Stimulated activated CD8-positive, alpha-beta memory T cell treated with anti-CD3 and anti-CD28 coated beads, Interleukin-4, amount 100 ng/mL, for 24 hours (primary cell): ENCODE results near the gene DAB2IP.

Experiments
- DNase-seq: peaks from one replicate; pipeline ENCODE4 v3.0.0-alpha.2; 2020; ENCODE audit warnings: low read depth

DAB2IP gene

DNA sequence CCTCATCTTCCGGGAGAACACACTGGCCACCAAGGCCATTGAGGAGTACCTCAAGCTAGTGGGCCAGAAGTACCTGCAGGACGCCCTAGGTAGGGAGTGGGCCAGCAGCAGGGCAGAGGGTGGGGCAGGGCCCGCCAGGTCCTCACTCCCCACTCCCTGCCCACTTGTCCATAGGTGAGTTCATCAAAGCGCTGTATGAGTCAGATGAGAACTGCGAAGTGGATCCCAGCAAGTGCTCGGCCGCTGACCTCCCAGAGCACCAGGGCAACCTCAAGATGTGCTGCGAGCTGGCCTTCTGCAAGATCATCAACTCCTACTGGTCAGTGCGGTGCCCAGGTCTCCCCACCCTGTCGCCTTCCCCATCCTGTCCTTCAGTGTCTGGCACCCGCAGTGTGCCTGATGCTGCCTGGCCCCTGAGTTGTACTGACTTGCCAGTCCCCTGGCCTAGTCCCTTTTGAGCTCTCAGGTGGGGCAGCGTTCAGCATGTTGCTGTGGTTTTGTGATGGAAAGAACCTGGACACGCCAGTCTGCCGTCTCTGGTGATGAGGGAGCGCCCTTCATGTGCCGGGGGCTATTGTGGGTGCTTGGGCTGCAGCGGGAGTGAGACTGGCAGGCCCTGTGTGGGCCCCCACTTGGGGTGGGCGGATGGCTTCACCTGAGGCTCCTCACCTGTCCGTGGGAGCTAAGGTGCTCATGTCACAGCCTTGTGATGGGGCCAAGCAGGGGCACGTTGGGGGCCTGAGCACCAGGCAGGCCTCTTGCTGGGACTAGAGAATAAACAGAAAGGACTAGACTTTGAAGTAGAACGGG is 112.3 kb downstream of the DAB2IP start:
- no peak for DNase-seq

DNA sequence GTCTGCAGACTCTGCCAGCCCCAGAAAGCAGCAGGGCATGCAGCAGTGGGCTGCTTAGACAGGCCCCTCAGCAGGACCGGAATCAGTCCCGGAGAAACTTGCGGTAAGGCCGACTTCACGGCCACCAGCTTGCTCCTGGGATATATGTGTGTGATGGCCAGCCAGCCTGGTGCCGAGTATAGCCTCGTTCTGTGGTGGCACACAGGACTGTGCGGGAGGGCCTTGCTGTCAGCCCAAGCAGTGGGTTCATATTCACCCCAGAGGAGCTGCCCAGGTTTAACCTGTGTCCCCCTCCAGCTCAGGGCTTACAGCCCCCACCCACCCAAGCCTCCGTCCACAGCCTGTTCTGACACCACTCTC is 112.9 kb downstream of the DAB2IP start:
- DNase-seq: no peak

DNA sequence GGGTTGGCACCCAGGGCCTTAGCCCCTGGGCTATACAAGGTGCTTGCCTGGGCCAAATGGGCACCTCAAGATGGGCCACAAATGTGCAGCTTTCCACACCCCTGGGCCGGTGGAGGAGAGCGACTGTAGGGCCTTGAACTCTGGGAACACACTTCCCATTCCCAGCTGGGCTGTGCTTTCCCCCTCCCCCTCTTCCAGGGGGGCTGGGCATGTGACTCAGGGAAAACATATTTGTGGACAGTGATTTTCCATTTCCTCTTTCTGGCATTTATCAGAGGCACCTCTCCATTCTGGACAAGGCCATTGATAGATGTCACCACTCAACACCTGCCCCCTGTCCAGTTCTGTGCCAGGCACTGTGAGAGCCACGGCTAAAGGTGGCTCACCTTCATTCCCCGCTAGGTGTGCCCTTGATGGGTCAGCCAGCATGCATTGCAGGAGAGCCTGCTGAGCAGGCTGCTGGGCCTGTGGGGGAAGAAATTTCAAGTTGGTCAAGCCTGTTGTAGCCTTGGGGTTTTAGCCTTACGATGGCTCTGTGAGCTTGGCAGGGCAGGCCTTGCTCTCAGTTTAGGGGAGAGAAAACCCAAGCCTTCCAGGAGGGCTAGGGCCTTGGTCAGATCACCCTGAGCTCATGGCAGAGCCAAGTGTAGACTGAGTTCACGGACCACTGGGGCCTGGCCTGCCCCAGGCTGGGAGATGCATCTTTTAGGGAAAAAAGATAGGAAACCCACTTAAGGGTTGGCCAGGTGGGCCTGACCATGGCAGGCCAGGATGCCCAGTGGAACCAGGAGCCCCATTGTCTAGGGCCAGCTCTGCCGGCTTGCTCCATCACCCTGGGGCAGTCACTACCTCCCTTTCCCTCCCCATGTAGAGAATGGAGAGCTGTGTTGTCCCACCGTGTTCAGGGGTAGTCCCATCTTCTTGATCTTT is 113.9 kb downstream of the DAB2IP start:
- no peak for DNase-seq

DNA sequence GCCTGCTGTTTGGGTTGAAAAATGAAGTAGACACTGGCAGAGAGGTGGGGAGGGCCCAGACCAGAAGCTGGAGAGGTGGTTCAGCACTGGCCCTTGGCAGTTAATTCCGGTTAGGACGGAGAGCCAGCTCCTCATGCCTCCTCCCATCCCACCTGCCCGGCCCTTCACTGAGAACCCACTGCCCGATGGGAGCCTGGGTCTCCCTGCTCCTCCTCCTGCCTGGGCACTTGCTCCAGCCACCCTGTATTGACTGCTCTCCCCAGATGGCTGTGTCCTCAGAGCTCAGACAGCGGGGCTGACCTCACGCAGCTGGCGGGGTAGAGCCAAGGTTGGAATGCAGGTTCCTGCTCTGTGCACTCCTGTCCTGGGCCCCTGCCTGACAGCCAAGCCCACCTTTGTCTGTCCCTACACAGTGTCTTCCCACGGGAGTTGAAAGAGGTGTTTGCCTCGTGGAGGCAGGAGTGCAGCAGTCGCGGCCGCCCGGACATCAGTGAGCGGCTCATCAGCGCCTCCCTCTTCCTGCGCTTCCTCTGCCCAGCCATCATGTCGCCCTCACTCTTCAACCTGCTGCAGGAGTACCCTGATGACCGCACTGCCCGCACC is 114.7 kb downstream of the DAB2IP start:
- no peak for DNase-seq

DNA sequence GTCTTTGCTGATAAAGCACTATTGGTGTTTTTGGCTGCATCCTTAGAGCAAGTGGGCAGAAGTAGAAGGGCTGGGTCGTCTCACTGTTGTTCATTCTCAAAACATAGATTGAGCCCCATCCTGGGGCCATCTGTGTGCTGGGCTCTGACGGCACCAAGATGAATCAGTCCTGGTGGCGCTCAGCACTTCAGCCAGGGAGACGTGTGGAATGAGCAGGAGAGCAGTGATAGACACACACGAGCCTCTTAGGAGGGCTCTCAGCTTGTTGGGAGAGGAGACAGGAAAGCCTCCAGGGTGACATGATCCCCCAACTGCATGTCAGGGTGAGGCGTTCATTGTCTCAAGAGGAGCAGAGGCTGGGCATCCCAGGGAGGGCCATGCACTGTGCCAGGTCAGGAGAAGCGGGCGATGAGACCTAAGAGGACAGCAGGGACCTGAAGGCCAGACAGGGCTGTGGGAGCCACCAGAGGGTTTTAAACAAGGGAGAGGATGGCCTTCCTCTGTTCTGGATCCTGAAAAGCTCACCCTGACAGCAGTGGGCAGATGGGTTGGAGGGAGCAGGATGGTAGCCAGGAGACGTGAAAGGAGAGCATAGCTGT is 115.8 kb downstream of the DAB2IP start:
- DNase-seq: no peak

DNA sequence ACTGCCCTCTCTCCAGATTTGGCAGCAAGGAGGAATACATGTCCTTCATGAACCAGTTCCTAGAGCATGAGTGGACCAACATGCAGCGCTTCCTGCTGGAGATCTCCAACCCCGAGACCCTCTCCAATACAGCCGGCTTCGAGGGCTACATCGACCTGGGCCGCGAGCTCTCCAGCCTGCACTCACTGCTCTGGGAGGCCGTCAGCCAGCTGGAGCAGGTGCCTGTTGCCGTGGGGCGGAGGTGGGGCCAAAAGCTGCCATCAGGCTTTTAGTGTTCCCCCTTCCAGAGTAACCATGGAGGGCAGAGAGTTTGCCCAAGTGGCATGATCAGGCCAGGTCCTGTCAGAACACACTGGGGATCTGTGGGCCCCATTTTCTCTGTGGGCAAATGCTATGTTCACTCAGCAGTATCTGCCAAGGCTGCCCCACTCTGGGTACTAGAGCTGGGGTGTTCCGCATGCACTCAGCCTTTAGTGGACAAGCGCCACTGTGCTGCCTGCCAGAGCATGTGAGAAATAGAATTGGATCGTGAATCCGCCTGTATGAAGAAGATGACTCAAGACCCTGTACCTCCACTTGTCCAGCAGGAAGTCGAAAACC is 117.1 kb downstream of the DAB2IP start:
- no peak for DNase-seq

DNA sequence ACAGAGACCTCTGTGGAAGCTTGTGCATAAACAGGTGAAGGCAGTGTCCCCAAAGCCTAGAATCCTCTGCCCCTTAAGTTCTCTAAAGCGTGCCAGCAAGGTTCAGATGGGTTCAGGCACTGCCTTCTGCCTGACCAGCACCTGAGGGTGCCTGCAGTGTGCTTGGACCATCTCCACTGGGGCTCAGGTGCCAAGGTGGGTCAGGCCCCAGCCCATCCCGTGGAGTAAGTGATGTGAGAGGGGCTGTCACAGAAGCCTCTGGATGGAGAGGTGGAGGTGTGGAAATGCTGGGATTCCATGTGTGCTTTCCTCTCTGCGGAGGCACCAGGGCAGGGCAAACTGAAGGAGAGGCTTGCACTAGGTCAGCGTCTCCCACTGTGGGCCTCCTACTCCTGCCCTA is 118.5 kb downstream of the DAB2IP start:
- DNase-seq: no peak

DNA sequence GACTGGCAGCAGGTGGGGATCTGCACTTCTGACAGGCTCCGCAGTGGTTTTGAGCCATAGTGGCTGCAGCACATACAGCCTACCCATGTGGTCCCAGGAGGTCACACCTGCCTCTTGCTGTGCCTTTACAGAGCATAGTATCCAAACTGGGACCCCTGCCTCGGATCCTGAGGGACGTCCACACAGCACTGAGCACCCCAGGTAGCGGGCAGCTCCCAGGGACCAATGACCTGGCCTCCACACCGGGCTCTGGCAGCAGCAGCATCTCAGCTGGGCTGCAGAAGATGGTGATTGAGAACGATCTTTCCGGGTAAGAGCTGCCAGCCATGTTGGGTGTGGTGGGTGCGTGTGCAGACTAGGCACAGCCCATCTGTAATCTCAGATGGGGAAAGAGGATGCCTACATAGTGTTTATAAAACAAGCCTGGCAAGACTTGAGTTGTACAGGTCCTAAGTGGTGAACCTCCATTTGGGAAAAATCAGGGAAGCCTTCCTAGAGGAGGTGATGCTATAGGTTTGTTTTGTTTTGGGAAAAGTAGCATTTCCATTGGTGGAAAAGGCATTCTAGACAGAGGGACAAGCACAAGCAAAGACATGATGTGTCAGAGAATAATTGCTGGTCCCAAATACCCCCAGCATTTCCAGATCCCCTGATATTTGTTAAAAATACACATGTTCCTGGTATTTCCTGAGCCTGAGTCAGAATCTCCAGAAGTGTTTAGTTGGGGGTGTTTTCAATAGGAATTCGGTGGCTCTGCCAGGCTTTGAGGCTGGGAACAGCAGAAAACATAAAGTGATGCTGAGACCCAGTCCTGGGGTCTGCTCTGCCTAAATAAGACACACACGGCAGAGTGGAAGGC is 119.2 kb downstream of the DAB2IP start:
- no peak for DNase-seq

DNA sequence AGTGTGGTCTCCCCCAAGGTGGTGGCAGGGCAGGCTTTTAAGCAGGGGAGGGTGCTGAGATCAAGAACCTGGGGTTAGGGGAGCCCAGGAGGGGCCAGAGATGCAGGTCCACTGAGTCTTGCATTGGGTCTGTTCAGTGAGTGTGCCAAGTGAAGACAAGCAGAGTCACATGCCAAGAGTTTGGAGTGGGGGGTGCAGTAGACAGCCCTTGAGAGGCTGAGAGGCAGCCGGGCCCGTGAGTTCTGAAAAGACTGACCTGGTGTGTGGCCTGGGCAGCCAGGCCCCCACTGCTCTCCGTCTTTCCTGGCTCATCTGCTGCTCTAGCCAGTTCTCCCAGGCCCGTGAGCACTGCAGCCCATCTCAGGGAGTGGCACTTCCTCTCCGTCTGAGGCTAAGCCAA is 120.0 kb downstream of the DAB2IP start:
- DNase-seq: no peak

DNA sequence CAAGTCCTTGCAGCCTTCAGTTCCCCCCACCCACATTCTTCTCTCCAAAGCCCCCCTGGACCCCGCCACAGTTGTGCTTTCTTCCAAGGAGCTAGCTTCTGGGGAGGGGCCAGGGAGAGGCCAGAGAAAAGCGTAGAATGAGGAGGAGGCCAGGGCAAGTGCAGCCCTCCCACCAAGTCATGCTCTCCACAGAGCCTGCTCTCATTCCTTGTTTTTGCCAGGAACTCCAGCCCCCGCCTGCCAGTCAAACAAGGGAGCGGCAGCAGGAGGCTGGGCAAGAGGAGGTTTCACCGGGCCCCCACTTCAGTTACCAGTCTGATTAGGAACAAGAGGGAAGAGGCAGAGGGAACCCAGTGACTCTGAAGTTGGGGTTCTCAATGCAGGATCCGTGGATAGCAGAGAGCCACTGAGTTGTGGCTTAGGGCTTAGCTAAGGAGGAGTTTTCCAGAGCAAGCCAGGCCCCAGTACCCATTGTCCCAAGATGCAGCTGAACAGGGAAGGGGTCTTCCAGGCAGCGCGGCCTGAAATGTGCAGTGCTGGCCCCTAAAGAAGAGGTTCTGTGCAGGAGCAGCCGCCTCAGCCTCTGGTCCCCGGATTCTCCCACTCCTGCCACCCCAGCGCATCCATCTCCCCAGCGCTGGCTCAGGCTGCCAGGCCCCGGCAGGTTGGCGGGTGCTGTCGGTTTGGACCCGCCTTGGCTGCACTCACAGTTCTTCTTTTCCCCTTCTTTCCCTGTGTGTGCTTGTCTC is 120.6 kb downstream of the DAB2IP start:
- DNase-seq: no peak

DNA sequence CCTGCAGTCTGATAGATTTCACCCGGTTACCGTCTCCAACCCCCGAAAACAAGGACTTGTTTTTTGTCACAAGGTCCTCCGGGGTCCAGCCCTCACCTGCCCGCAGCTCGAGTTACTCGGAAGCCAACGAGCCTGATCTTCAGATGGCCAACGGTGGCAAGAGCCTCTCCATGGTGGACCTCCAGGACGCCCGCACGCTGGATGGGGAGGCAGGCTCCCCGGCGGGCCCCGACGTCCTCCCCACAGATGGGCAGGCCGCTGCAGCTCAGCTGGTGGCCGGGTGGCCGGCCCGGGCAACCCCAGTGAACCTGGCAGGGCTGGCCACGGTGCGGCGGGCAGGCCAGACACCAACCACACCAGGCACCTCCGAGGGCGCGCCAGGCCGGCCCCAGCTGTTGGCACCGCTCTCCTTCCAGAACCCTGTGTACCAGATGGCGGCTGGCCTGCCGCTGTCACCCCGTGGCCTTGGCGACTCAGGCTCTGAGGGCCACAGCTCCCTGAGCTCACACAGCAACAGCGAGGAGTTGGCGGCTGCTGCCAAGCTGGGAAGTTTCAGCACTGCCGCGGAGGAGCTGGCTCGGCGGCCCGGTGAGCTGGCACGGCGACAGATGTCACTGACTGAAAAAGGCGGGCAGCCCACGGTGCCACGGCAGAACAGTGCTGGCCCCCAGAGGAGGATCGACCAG is 121.3 kb downstream of the DAB2IP start:
- DNase-seq: no peak

DNA sequence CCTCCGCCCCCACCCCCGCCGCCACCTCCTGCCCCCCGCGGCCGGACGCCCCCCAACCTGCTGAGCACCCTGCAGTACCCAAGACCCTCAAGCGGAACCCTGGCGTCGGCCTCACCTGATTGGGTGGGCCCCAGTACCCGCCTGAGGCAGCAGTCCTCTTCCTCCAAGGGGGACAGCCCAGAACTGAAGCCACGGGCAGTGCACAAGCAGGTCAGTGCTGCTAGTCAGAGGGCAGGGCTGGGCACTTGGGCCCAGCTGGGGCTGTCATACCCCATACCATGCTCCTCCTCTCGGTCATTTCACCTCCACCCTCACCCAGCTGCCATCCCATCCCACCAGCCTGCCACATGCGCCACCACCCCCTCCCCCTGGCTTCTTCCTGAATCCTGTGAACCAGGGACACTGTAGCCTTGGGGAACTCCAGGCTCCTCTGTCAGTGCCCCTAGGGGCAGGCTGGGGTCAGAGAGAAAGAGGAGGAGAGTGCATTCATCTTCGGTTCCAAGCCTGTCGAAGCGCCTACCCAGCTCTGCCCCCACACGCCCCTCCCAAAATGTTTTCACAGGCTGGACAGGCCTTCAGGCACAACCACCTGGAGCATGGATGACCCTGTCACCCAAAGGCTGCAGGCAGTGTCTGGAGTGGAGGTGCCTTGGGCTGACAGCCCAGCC is 122.0 kb downstream of the DAB2IP start:
- no peak for DNase-seq

DNA sequence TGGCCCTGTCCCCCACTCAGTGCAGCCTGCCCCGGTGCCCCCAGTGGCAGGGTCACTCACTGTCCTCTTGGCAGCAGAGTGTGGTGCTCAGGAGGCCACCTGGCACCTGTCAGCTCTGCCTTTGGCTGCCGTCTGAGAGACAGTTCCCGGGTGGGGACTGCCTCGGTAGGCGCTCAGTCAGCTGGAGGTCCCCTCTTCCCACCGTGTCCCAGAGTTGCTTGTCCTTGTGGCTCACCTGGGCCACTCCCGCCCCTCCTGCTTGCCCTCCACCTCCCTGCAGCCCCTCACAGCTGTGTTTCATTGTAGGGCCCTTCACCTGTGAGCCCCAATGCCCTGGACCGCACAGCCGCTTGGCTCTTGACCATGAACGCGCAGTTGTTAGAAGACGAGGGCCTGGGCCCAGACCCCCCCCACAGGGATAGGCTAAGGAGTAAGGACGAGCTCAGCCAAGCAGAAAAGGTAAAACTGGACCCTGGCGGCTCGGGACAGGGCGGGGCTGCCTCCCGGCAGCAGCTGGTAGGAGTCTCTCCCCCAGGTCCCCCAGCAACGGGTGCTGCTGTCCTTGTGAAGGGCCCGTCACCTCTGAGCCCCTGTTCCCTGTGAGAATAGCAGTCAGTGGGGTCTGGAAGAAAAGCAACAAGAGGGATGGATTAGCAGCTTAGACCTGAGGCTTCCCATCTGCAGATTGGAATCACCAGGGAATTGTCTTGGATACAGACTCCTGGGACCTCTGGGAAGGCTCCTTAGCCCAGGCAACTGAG is 122.7 kb downstream of the DAB2IP start:
- no peak for DNase-seq

DNA sequence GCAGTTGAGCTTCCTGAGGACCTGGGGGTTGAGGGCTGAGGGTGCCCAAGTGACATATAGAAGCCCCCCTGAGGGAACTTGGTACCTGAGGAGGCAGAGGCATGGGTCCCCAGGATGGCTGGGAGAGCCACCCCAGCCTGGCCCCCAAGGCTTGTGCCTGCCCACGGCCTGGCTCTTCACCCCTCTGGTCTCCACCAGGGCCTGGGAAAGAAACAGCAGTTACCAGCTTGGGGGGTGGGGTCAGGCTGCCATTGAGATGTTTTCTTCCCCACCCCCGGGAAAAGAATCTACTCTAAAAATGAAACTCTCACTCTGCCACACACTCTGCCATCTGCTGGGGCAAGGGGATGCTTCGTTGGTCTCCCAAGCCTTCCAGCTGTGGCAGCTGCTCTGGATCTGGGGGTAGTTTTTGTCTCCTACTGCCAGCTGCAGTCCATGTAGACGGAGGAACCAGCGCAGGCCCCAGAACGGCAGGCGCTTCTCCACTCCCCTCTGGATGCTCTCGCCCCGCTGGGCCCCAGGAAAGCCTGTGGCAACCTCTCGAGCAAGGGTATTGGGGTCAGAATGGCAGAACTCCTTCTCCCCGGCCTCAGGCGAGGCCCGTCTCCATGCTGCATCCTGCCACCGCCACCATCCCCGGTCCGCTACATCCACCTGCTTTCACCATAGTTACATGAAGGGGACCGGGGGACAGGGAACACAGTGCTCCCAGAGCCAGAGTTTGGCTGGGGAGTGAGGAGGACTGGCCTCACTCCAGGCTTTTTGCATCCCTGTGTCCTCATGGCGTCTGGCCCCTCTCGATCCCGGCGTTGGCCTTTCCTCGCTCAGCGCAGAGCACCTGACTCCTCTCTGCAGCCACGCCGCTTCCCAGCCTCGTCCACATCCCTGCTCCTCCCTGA is 123.5 kb downstream of the DAB2IP start:
- DNase-seq: no peak

DNA sequence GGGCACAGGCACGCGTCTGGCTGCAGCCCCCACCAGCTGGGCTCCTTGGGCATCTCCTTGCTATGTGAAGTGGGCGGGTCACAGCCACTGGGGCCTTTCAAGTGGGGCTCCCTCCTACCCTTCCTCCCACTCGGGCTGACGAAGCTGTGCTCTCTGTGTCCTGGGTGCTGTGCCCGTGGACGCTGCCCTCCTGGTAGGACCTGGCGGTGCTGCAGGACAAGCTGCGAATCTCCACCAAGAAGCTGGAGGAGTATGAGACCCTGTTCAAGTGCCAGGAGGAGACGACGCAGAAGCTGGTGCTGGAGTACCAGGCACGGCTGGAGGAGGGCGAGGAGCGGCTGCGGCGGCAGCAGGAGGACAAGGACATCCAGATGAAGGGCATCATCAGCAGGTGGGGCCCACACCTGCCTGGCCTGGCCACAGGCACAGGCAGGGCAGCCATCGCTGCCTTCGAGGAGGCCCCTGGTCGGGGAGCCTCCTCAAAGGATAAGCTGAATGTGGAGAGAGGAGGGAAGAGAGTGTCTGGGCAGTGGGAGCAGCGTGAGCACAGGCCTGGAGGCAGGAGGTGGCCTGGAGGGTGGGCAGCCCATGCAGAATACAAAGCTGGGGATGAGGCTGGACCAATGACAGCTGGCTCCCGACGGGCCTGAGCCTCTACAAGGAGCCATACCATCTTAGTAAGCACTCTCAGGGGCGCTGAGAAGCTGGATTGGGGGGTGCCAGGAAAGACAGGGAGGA is 124.7 kb downstream of the DAB2IP start:
- no peak for DNase-seq

DNA sequence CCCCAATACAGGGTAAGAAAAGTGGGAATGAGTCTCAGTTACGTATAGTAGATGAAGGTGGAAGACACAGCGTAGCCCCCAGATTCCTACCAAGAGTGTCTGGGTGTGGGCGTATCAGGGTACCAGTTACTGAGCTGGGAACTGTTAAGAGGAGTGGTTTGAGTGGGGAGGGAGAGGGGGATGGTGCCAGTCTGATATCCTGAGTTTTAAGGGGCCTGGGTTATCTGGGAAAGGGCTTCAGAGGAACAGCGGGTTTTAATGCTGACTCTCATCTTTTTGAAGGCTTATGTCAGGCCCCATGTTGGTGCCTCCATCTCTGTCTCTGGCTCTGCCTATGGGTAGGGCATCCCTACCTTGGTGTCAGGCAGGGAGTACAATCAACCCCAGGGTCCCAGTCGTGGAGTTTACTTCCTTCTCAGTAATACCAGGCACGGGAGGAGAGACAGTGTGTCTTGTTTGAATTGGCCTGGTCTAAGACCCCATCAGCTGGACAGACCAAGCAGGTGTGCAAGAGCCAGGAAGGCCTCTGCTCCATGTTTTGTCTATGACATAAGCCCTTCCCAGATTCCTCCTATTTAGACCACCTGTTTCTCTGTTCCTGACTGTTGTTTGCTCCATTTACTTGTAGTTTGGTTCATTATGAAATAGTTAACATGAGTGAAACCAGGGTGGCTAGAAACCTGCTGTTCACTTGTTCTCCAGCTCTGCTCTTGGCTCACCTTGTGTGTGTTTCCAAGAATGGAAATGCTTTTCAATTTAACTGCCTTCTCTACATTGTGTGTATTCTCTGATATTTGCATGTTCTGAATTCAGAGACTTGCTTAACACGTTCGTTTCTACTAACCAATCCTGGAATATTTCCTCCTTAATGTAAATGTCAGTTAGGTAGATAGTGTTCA is 125.6 kb downstream of the DAB2IP start:
- DNase-seq: no peak
